ENCODE data around the gene TCTA.

- TF ChIP-seq POLR2AphosphoS5 (IDR thresholded peaks at IDR 0.05; ENCODE audit: insufficient read depth, low read depth, low read length) = no peak
- no peak for TF ChIP-seq CTCF (IDR thresholded peaks at IDR 0.05; ENCODE audit: extremely low read depth in 1 of 2, insufficient read depth in 1 of 2, low read depth in 1 of 2, low read length in 2 of 2)
- no peak for TF ChIP-seq GATA2 (IDR thresholded peaks at IDR 0.05; ENCODE audit: insufficient read depth, insufficient read length, low read depth, low read length)
- no peak for TF ChIP-seq POLR2A (IDR thresholded peaks at IDR 0.05; ENCODE audit: low read depth, low read length)
- TF ChIP-seq FOS (IDR thresholded peaks at IDR 0.05; ENCODE audit: borderline replicate concordance, insufficient read depth, low read length) = no peak
- no peak for TF ChIP-seq EZH2 (IDR thresholded peaks at IDR 0.05; ENCODE audit: borderline replicate concordance, low read depth, low read length, severe bottlenecking)
Measured at GRCh38 chr3:49462222-49462621, 50.0 kb downstream of the TCTA start.

All from endothelial cell of umbilical vein (primary cell).